DMS114 treated with DMSO at 0.1 percent for 48 hours (cell line): Measurements from ENCODE around the gene VAMP8.
"Not testable (repeated sequence)": the region's sequence is repeated elsewhere in the genome, so short reads cannot be mapped to it uniquely, and the experiment has no call there.

ENCODE experiments used
- DNase-seq: peaks from one replicate; lab custom pipeline; 2025; ENCODE audit not compliant: unreplicated experiment; lab: John Stamatoyannopoulos, UW

The VAMP8 gene

DNA sequence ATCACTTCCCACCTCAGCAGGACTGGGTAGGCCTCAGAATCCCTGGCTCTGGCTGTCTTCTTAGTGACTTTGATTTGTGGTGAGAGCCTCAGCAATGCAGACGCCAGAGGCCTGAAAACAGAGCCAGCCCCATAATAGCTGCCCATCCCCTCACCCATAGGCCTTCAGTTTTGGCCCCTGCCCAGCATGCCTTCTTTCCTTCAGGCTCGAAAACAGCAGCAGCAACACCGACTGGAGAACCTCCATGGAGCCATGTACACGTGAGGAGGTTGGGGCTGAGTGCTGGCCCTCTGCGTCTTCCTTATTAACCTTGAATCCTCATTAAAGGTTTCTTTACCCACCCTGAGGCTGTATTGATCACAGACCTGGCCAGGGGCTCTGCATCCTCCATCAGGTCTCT is 19.9 kb downstream of the VAMP8 start:
- DNase-seq = no peak

DNA sequence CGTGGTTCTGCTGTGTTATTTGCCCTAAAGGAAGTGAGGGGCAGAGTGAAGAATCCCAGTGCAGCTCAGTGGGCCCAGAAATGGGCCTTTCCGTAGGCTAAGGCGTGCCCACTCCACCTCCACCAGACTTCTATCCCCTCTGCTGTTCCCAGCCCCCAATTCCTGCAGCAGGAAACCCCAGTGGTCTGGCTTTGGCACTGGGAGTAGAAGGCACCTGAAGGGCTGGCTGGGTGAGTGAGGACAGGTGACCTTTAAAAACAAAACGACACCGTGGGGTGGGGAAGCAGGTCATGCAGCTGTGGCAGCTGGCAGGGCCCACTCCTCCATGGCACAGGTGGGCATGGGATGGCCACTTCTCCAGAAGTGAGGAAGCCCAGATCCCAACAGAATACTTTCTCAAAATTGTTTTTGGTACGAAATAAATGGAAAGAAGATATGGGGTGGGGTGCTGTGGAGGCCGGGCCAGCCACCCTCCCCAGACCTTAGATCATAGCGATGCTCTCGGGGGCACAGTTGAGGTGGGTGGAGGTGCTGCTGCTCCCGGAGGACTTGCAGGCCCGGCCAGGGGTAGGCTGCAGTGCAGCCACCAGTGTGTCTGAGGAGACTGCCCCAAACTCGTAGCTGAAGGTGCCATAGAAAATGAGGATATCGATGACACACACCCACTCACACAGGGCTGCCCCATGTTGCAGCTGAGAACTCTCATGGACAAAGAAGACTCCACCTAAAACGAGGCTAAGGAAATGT is 21.4 kb downstream of the VAMP8 start:
- DNase-seq = no peak

DNA sequence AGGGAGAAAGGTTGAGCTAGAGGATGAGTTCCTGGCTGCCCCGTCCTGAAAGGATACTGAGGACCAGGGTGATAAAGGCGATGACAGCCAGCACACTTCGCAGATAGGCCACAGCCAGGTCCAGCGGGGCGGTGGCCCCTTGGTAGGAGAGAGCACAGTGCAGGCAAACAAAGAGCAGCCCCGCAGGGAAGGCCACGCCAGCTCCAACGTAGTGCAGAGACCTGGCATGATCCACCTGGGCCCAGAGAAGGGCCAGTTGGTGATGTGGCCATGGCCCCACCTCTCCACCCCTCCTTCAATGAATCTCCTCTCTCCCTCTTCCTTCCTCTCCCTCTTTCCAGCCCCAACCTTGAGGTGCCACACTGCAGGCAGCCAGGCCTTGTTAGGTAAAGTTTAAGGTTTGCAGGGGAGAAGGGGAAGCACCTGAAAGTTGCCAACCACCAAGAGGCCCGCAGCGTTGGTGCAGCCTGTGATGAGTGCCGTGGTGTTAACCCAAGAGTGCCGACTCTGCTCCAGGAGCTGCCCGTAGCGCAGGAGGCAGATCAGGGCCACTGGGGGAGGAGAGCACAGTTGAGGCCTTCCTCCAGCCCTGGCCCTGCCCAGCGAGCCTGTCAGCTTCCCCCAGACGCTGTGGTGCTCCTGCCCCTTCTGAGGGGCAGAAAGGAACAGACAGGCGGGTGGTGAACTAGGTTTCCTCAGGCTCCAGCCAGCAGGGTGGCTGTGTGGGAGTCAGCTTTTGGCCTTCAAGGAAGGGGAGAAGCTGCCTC is 22.3 kb downstream of the VAMP8 start:
- DNase-seq = no peak

DNA sequence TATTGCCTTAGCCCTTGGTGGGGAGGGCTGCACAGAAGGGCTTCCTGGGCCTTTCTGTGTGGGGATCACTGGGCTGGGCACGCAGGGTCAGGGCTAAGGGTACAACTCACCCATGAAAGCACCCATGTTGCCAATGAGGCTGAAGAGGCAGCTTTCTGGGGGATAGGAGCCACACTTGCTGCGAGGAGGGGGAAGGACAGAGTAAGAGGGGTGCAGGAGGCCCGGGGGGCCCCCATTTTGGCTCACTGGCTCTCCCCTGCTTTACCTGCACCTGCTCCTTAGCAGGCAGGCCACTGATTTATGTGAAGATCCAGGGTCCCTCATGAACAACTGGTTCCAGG is 22.8 kb downstream of the VAMP8 start:
- no peak for DNase-seq

DNA sequence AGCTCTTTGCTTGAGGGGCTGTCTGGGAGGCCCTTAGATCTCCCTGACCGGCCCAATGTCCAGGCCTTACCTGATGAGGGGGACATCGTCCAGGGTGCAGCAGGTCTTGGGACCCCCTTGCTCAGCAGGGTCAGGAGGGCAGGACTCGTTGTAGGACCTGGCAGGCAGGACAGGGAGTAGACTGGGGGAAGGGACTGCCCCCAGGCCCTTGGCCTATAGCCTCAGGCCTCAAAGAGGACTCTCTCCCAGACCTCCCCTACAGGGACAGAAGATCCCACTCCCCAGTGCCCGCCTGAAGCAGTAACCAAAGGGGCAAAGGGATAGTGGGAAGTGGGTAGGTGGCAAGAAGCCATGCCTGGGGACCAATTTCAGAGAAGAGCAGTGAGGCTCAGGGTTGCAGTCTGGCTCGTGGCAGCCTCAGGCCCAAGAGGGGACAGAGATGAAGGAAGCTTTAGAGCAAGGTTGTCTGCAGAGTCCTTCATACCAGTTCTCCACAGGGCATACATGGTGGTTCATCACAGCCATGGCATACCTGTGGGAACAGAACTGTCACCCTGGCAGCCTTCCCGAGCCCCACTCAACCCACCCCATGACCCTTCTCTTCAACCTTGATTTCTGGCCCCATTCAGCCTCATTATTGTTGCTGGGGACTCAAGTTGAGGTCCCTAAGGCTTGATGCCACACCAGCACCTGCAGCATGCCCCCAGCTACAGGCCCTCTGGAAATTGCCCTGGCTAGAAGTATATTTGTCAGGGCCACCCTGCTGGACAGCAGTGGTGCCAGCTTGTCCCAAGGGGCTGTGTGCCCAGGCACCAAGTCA is 23.8 kb downstream of the VAMP8 start:
- DNase-seq = no peak

DNA sequence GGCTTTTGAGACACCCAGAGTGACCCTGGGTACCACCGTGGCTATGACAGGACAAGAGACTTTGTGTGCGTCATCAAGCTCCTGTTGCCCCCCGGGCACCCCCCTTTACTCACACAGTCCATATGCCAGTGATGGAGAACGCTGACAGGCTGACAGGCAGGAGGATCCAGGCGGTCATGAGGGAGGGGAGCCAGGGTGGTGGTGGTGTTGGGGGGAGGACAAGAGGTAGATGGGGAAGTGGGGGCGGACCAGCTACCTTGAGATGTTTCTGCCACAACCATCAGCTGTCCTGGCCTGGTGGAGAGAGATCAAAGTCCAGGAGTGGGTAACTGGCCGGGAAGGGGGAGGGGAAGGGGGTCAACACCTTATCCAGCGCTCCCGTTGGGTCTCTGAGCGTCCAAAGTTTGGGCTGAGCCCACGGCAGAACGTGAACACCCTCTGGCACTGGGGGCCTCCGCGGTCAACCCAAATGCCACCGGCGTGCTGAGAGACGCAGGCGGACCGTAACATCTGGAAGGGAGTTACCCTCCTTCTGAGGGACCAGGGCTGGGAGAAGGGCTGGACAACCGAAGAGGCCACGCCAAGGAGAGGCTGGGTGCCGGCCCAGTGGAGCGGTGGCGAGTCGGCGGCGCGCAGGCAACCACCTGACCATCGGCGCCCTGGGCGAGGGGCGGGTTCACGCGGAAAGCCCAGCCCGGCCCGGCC is 24.5 kb downstream of the VAMP8 start:
- DNase-seq = no peak

DNA sequence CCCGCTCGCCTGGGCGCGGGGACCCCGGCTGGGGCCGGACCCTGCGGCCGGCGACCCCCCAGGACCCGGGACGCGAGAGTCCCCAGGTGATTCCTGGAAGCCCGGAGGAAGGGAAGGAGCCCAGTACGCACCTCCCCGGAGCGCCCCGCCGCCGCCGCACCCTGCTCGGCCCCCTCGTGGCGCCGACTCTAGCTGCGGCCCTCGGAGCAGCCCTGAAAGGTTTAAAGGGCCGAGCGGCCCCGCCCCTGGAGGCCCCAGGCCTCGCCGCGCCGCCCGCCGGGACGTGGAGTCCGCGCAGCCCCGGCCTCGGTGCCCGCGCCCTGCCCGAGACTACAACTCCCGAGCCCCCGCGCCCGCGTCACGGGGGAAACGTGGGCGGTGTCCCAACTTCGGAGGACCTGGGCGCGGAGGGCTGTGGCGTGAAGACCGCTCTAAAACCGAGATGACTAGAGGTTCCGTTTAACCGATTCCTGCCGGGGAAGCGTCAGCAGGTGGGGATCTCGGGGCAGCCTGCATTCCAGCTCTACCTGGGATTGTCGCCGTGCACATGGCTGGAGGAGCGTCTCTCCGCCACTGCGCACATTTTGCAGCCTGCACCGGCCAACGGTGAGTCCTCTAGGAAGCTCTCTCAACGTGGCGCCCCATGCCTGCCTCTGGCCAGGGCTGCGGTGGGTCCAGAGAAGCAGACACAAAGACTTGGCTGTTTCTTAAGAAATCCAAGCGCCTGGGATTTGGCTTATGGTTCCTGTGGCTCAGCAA is 25.3 kb downstream of the VAMP8 start, which contains the start of gene TMEM150A:
TSS of gene TMEM150A (minus strand) at position 223 of the 759 bp plus-strand sequence. CDS start 750 bp downstream, outside the sequence.
- DNase-seq = peak; percentile 77

DNA sequence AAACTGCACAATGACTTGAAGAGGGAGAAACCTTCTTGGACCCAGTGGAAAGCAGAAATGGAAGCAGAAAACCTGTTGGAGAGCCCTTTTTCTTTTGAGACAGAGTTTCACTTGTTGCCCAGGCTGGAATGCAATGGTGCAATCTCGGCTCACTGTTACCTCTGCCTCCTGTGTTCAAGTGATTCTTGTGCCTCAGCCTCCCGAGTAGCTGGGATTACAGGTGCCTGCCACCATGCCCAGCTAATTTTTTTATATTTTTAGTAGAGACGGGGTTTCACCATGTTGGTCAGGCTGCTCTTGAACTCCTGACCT is 26.7 kb downstream of the VAMP8 start:
- DNase-seq = not testable (repeated sequence)

DNA sequence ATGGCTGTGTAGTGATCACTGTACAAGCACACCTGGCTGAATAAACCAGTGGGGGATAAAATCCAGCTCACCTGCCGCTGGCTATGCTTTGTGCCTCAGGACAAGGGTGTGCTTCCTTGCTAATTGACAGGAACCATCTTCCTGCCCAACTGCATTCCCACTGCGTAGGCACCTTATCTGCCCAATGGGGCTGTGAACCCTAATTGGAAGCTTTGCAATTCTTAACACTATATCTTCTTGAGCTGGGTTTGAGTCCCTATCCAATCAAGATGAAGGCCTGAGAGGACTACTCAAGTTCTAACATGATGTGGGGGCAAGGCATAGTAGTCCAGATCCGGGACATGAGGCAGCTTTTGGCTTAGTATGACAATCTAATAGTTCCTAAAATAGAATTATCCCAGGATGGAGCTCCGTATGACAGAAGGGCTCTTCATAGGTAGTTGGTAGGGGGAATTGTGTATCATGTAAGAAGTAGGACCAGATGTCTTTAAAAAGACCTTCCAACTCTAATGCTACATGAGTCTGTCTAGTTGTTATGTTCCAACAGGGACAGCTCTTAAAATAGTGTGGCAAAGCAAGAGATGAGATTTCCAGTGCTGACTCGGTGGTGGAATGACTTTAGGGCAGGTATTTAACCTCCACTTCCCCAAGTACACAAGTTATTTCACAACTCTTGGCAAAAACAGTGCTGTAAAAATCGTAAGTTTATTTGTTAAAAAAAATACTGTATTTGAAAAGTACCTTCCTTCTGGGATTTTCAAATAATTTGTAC is 27.4 kb downstream of the VAMP8 start:
- no peak for DNase-seq

DNA sequence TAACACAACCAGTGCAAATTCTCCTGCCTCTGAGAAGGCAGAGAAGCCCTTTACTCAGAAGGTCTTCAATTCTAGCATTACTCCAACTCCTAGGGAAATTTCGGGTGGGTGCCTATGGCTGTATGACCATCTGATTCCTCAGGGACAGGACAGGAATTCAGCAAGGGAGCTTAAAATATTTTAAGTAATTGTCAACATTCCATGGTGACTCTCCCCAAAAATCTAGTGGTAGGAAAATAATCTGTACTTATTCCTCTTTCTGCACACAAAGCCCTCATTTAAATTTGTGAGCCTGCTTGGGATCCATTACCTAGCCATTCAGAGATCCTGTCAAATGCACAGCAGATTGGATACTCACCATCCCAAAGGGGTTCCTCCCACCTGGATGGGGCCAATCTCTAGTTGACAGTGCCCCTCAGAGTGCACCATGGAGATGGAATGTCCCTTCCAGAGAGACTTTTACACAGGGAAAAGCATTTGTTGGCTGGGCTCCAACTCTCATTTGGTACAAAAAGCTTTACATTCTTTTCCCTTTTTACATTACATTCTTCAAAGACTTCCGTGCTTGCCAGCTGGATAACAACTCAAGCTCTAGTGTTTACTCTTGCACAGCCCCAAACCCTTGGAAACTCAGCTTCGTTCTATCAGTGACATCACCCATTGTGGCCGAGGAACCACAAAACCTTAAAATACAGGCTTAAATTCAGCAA is 28.2 kb downstream of the VAMP8 start:
- DNase-seq = no peak

DNA sequence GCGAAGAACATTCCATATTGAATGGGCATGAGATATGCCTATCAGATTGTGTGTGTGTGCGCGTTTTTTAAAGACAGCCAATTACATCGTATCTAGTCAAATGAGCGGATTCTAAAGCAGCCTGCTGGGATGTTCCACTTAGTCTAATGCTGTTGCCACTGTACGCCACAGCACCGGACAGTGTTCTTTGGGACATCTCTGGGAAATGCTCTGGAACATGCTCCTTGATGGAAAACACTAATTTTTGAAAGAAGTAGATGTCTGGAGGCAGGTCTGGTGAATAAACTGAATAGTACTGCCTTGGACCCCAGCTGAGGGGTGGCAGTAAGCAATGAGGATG is 28.7 kb downstream of the VAMP8 start:
- DNase-seq = no peak

DNA sequence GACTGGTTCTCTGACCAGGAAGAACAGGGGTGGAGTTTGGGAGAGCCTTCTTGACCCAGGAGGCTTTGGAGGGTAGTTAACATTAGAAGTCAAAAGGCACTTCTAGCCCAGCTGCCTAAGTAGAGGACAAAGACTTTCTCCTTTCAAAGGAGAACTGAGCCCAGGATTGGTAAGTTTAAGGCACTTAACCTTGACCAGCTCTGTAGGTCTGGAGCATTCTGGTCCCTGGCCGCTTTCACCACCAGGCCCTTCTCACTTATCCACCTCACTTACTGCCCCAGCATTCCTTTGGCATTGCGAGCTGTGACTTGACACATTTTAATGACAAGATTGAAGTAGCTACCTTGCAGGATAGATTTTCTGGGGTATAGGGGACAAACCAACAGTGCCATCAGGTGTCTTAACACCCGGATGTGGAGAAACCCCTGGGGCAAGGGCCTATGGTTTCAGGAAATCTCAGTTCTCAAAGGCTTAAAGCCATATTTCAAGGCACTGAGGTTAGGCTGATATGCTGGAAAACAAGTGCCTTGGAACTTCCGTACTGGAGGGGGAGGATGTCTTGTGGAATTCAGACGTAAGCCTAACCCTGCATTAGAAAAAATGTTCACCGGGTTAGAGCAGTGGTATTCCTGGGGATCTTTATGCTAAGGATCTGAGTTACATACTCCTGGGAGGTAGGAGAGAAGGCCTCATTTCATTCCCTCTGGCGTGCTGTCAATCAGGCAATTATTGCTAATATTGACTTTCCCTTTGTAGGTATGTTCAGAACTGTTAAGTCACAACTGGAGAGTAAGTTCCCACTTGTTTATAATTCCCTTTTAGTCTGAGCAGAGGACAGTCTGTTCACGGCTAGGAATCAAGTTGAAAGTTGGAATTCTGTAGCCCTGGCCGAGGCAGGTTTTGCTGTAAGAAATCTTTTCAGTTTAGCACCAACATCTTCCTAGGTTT is 30.2 kb downstream of the VAMP8 start:
- DNase-seq = no peak

DNA sequence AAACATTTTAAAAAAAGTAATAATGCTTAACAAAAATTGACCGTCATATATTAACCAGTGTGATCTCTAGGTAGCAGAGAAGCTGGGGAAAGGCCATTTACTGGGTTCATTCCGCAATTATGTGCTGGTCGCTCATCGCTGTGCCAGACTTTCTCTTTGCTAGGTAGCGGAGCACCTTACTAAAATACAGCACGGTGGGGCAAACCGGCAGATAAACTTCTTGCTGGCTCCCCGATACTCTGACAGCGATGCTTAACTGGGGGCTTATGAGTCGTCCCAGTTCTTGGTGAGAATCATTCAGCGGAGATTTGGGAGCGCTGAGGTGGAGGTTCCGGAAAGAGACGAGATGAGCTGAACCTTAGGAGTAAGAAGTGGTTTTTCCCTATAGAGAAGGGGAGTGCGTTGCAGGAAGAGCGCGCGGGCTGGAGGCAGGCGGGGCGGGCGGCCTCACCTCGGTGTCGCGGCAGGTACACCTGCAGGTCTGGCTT is 33.9 kb downstream of the VAMP8 start:
- no peak for DNase-seq

DNA sequence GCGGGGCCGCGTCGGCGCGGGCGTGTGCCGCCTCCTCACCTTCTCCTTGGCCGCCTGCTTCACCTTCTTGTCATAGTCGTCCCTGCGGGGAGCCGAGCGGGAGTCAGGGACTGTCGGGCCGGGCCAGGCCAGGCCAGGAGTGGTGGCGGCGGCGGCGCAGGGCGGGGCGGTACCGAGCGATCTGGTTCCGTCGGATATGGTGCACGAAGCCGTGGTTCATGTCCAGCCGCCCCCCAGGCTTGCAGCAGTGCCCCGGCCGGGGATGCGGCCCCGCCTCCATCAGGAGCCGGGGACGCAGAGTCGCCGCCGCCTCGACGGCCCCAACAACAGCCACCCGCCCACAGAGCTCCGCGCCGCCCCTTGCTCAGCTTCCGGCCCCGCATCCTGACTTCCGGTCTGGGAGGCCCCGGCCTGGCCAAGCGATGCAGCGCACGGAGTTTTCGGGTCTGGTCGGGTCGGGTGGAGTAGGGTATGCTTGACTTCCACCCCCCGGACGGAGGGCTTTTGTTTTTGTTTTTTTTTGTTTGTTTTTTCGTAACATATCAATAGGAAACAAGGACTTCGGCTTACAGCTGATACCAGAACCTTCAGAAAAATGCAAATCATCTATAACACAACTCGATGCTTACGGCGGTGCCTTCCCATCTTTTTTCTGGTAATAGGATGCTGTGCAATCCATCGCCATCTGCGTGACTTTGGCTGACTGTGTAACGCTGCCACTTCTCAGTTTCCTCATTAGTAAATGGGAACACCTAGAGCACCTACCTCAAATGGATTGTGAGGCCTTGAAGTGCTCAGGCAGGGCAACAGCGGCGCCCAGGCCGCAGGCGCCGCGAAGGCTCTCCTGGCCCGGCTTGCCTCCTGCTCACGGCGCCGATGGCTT is 34.6 kb downstream of the VAMP8 start, which contains the start of gene C2orf68:
TSS of gene C2orf68 (minus strand) at position 362 of the 883 bp plus-strand sequence. CDS start at position 280, 82 bp downstream.
- peak; percentile 89 for DNase-seq

DNA sequence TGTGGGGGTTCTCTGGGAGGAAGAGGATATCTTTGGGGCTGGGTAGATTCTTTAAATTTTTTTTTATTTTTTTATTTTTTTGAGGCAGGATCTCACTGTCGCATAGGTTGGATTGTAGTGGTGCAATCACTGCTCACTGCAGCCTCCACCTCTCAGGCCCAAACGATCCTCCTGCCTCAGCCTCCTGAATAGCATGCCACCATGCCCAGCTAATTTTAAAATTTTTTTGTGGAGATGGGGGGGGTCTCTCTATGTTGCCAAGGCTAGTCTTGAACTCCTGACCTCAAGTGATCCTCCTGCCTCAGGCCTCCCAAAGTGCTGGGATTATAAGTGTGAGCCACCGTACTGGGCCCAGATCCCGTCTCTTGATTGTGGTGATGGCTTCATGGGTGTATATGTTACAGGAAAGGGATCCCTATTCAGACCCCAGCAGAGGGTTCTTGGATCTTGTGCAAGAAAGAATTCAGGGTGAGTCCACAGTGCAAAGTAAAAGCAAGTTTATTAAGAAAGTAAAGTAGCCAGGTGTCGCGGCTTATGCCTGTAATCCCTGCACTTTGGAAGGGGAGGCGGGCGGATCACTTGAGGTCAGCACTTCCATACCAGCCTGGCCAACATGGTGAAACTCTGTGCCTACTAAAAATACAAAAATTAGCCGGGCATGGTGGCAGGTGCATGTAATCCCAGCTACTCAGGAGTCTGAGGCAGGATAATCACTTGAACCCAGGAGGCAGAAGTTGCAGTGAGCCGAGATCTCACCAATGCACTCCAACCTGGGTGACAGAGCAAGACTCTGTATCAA is 36.5 kb downstream of the VAMP8 start:
- no peak for DNase-seq

DNA sequence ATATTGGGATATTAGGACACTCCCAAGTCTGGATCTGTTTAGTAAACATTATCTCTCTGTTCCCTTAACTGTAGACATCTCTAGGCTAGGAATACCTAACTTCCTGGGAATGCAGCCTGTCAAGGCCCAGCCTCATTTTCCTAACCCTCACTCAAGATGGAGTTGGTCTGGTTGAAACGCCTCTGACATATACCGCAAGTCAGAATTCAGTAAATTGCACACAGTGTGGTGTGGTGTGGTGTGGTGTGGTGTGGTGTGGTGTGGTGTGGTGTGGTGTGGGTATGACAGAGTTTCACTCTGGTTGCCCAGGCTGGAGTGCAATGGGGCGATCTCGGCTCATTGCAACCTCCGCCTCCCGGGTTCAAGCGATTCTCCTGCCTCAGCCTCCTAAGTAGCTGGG is 37.4 kb downstream of the VAMP8 start:
- DNase-seq = not testable (repeated sequence)
